Skin of body (tissue), 2 donors: ENCODE measurements around the gene GAGE10. TPM values are rescaled to one million over a fixed set of nuclear protein-coding genes. Genes with fewer than 3 reads are reported as not detected.

ENCODE experiments used
- DNase-seq: peaks from one replicate; lab custom pipeline; 2025; lab: John Stamatoyannopoulos, UW
- total RNA-seq: library from RNA; depleted of rRNA; stranded (reverse); fragments of >200 nt; gene quantifications from one replicate; pipeline ENCODE4 v1.2.3, GENCODE V29; 2014

GAGE10 gene
- total RNA-seq: not detected

GRCh38 chrX:49303346-49303745 is at the start of gene GAGE10:
TSS of gene GAGE10 (plus strand) at chrX:49303646. CDS start at chrX:49304860, 1,214 bp downstream.
- no peak for DNase-seq

DNA sequence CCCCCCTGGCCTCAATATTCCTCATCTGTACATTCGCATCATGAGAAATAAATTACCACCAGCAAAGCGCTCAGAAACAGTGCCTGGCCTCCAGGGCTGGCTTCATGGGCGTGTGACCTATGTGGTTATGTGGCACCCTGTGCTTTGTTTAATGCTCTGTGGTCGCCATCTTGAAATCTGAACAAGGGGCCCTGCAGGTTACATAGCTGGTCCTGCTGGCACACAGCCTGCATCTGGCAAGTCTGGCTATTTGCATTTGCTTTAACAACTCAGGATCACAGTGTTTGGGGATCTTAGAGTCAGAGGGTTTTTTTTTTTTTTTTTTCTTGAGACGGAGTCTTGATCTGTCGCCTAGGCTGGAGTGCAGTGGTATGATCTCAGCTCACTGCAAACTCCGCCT is 48.8 kb upstream of the GAGE10 start:
- no peak for DNase-seq

- DNase-seq: no peak
These were observed 47.0 kb upstream of the GAGE10 start for GRCh38 chrX:49256268-49256995.

- DNase-seq: no peak
These were observed 46.2 kb upstream of the GAGE10 start for GRCh38 chrX:49257074-49257790.

- DNase-seq: no peak
These were observed 45.3 kb upstream of the GAGE10 start for GRCh38 chrX:49257846-49258748.

GRCh38 chrX:49258749-49259124 is 44.7 kb upstream of the GAGE10 start:
- DNase-seq: no peak

DNA sequence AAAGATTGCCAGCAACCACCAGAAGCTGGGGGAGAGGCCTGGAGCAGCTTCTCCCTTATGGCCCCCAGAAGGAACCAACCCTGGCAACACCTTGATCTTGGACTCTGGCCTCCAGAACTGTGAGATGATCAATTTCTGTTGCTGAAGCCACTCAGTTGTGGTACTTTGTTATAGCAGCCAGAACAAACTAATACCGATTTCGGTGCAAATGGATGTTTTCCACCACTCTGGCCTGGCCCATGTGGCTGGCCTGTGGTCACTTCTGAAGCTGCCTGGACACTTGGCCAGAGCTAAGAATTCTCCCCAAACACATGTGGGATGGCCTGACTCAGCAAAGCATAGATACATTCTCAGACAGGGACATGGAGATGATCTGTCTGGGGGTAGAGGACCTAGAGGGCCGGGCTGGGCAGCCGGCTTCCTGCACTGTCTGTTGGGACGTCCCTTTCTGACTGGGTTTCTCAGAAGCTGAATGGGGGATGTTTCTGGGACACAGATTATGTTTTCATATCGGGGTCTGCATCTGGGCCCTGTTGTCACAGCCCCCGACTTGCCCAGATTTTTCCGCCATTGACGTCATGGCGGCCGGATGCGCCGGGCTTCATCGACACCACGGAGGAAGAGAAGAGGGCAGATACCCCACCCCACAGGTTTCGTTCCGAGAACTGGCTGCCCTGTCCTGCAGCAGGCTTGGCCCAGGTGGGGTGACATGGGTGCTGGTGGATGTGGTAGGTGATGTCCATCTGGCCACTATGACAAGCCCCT is 43.0 kb upstream of the GAGE10 start:
- no peak for DNase-seq

DNA sequence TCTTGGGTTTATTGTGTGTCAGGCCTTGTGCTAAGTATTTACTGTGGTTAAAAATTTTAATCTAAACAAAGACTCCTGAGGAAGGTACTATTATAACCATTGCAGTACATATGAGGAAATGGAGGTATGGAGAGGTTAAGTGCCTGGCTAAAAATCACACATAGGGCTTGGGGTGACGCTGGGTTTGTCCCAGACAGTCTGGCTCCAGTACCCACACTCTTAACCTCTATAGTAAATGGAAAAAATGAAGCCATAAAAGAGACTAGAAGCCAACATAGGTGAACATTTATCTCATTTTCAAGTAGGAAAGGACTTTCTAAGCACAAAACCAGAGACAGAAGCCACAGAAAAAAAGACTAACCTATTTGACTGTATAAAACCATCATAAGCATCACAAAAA is 40.8 kb upstream of the GAGE10 start:
- DNase-seq: no peak

DNA sequence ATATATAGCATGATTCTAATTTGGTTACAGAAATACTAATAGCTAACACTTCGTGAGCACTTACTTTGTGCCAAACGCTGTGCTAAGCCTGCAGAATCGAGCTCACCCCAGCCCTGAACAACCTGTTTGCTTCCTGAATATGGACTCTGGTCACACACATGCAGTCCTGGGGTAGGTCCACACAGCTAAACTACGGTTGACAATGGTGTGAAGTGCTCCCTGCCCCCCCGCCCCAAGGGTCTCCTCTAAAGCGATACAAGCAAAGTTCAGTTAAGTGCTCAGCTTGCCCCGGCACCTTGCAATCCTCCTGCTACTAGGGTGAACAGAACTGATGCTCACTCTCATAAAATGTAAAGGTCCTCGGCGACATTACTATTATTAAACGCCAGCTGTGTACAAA is 39.8 kb upstream of the GAGE10 start:
- DNase-seq: no peak

GRCh38 chrX:49264460-49264859 is 39.0 kb upstream of the GAGE10 start, which contains the start of gene FOXP3:
TSS of gene FOXP3 (minus strand) at chrX:49264710. CDS start at chrX:49258505, 6,205 bp downstream.
- DNase-seq: no peak

DNA sequence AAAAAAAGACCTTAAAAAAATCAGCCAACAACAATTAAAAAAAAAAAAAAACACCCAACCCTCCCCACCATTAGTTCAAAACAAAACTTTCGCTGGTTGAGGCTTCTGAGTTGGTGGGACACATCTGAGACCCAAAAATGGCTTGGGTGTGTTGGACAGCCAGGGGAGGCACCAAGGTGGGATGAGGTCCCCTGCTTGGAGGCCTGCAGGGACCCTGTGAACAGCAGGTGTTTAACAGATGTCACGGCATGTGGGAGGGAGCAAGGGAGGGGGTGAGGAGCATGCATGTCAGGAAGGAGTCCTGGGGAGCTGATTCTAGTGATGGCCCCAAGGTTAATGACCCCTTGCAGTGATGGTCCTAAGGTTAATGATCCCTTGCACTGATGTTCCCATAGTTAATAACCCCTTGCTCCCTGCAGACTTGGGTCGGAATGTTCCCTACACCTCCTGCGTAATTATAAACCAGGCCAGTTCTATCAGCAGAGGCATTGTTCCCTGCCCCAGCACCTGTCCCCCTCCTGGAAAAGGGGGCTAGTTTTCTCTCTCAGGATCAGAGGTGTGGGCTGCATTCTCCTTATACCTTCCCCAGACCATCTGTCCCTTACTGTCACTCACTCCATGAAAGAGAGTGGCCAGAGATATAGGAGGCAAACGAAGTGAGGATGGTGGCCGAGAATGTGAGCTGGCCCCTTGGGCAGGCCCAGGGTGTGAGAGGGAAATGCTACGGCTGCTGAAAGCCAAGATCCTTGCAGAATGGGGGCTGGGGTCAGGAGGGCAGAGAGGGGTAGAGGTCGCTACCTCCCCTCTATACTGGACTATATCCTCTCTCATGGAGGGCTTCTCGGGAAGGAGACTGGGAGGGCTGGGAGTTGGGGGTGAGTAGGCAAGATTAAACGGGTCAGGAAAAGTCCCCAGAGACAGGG is 36.7 kb upstream of the GAGE10 start:
- DNase-seq: no peak

- no peak for DNase-seq
These were observed 34.8 kb upstream of the GAGE10 start for GRCh38 chrX:49268702-49269009.

GRCh38 chrX:49269010-49269766 is 34.3 kb upstream of the GAGE10 start:
- peak; percentile 95 for DNase-seq

GRCh38 chrX:49269767-49270248 is 33.6 kb upstream of the GAGE10 start, which contains the start of gene PPP1R3F:
TSS of gene PPP1R3F (plus strand) at chrX:49269793. CDS start at chrX:49269870, 77 bp downstream.
- no peak for DNase-seq

DNA sequence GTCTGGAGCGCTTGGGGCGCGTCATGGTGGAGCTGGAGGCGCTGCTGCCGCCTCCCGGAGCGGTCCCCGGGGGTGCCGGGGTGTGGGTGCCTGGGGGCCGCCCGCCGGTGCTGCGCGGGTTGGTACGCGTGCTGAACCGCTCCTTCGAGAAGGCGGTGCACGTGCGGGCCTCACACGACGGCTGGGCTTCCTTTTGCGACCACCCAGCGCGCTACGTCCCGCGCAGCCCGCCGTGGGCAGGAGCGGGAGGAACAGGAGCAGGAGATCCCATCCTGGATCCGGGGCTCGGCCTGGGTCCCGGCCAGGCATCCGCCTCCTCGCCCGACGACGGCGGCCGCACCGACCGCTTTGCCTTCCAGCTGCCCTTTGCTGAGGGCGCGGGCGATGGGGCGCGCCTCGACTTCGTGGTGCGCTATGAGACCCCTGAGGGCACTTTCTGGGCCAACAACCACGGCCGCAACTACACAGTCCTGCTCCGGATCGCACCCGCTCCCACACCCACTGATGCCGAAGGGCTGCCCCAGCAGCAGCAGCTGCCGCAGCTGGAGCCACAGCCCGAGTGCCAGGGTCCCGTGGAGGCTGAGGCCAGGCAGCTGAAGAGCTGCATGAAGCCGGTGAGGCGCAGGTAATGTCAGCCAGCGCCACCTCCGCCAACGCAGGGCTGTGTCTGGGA is 33.1 kb upstream of the GAGE10 start:
- DNase-seq: no peak

GRCh38 chrX:49271341-49271740 is 32.1 kb upstream of the GAGE10 start:
- no peak for DNase-seq

GRCh38 chrX:49272421-49272820 is 31.0 kb upstream of the GAGE10 start:
- DNase-seq: no peak

DNA sequence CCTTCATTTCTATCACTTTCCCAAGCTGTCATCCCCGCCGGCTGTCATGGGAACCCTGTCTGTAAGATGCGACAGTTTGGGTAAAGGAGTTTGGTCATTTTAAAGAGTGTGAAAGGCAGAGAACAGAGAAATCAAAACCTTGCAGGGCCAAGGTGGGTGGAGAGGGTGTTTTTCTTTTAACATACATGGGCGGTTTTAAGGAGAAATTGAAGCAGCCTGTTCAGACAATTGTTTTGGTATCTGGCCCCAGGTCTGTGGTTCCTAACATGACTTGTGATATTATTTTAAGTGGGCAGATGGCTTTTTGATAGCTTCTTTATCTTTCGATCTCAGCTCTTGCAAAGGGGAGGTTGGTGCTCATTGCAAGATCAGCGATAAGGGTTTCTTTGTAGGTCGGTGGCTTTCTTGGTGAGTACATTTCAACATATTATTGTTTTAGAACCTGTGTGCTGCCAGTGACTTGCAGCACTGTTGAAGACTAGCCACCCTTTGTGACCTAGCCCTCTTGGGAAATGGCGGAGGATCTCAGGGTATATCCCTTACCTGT is 30.2 kb upstream of the GAGE10 start:
- no peak for DNase-seq
